Lower lobe of right lung (tissue), 2 donors: Measurements from ENCODE around the gene DOCK4. TPM values are rescaled to one million over a fixed set of nuclear protein-coding genes. Genes with fewer than 3 reads are reported as not detected.

Experiments used
- ATAC-seq, 2 donors: fragments of 200-7000 bp; cut with Tn5 transposase; one replicate each; pipeline ENCODE4 v1.9.1; 2020 to 2022; ENCODE audit warnings: mild to moderate bottlenecking in 2 of 2, moderate library complexity in 2 of 2
- DNase-seq: peaks from one replicate; pipeline ENCODE4 v3.0.0-alpha.2; 2020
- H3K27ac ChIP-seq: fragments of 200-600 bp; one replicate; pipeline ENCODE4 v1.8.0; 2022
- H3K27me3 ChIP-seq: fragments of 200-600 bp; one replicate; pipeline ENCODE4 v1.8.0; 2022; ENCODE audit warnings: low read depth
- H3K36me3 ChIP-seq: fragments of 200-600 bp; one replicate; pipeline ENCODE4 v1.8.0; 2022; ENCODE audit warnings: mild to moderate bottlenecking
- H3K4me1 ChIP-seq: fragments of 200-600 bp; one replicate; pipeline ENCODE4 v1.8.0; 2022
- H3K4me3 ChIP-seq: fragments of 200-600 bp; one replicate; pipeline ENCODE4 v1.8.0; 2022; ENCODE audit warnings: mild to moderate bottlenecking
- H3K9me3 ChIP-seq: fragments of 200-600 bp; one replicate; pipeline ENCODE4 v1.8.0; 2022
- intact Hi-C: fragments of 100-400 bp; cut with DNase I; formaldehyde crosslinking; loops from one replicate; pipeline ENCODE4 v1.11.0; 2022
- total RNA-seq: library from RNA; stranded (reverse); fragmentation: NEBNext Ultra II Directional; extraction: Animal tissue kit (Norgen Biotek cat#: 25700); gene quantifications from one replicate; pipeline ENCODE4 v1.2.1, GENCODE V29; 2021
- TF ChIP-seq, protein P1 (sequence below): fragments of 200-600 bp; IDR thresholded peaks from one replicate; pipeline ENCODE4 v1.8.0; 2022; ENCODE audit warnings: antibody characterized with exemption, mild to moderate bottlenecking
- donor health status: DM: no; HTN: yes; CAD: no; lungs with severe emphysema.

Gene DOCK4
- total RNA-seq, 1 donor from 2014 or later = 78.5 TPM

DNA sequence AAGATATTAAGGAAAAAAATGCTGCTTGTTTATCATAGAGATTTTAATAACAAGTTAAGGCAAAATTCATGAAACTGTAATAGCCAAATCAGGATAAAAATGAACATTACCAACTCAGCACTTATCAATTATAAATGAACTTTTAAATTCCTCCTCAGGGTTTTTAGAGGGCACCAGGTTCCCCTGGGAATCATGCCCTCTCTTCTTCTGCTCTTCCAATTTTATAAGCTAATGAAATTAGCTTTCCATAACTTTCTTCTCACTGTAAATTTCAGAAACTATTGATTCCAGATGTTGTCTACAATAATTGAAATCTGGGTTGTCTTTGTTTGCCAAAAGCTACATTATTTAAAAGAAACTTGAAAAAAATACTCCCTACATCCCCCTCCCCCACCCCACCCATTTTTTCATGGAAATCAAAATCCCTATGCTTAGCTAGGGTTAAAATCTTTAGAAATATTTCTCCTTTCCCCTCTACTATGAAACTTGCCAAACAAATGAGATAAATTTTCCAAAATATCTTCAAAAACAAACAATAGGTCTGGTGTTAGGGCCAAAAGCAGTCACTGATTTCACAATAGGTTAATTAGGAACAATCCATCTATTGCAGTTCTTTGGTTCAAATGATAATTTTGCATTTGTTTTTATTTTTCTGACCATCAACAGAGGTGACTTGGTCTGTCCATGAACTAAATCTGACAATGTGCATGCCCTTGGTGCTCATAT is 187.7 kb downstream of the DOCK4 start:
- Histone ChIP-seq H3K27me3 (no peaks in the 10 kb centered on the region), H3K4me3 (no peak overlapping the region), H3K9me3 (no peaks in the 10 kb centered on the region), H3K27ac (no peak overlapping the region), H3K36me3 (no peaks in the 10 kb centered on the region), H3K4me1 (peaks cover 45% of the 10 kb centered on the region)
- intact Hi-C loops = no loop called here
- DNase-seq (no peak), ATAC-seq (no peak)
- TF ChIP-seq, protein P1, sequence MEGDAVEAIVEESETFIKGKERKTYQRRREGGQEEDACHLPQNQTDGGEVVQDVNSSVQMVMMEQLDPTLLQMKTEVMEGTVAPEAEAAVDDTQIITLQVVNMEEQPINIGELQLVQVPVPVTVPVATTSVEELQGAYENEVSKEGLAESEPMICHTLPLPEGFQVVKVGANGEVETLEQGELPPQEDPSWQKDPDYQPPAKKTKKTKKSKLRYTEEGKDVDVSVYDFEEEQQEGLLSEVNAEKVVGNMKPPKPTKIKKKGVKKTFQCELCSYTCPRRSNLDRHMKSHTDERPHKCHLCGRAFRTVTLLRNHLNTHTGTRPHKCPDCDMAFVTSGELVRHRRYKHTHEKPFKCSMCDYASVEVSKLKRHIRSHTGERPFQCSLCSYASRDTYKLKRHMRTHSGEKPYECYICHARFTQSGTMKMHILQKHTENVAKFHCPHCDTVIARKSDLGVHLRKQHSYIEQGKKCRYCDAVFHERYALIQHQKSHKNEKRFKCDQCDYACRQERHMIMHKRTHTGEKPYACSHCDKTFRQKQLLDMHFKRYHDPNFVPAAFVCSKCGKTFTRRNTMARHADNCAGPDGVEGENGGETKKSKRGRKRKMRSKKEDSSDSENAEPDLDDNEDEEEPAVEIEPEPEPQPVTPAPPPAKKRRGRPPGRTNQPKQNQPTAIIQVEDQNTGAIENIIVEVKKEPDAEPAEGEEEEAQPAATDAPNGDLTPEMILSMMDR = no peak

GRCh38 chr7:112015146-112015545 is 191.1 kb downstream of the DOCK4 start:
- ATAC-seq (no peak), DNase-seq (no peak)
- H3K36me3 ChIP-seq = no peaks in the 10 kb centered on the region
- H3K4me3 ChIP-seq = no peak overlapping the region
- no peaks in the 10 kb centered on the region for H3K9me3 ChIP-seq
- H3K27me3 ChIP-seq = no peaks in the 10 kb centered on the region
- intact Hi-C loops = no loop called here
- peaks cover 44% of the 10 kb centered on the region for H3K4me1 ChIP-seq
- no peak overlapping the region for H3K27ac ChIP-seq
- TF ChIP-seq, protein P1 = no peak

- Histone ChIP-seq H3K4me1 (peaks cover 39% of the 10 kb centered on the region), H3K4me3 (no peak overlapping the region), H3K27me3 (no peaks in the 10 kb centered on the region), H3K9me3 (no peaks in the 10 kb centered on the region), H3K27ac (no peak overlapping the region), H3K36me3 (no peaks in the 10 kb centered on the region)
- intact Hi-C loops = no loop called here
- TF ChIP-seq, protein P1 = no peak
- no peak for DNase-seq
- no peak for ATAC-seq
Measured at GRCh38 chr7:112014347-112014746, 191.9 kb downstream of the DOCK4 start.

- no peak for ATAC-seq
- TF ChIP-seq, protein P1 = no peak
Measured at GRCh38 chr7:112013274-112013673, 192.9 kb downstream of the DOCK4 start.

GRCh38 chr7:112012242-112012641 is 194.0 kb downstream of the DOCK4 start:
- Histone ChIP-seq H3K9me3 (no peaks in the 10 kb centered on the region), H3K27ac (no peak overlapping the region), H3K4me3 (no peak overlapping the region), H3K36me3 (no peaks in the 10 kb centered on the region), H3K27me3 (no peaks in the 10 kb centered on the region), H3K4me1 (peaks cover 36% of the 10 kb centered on the region)
- no peak for DNase-seq
- ATAC-seq = no peak
- intact Hi-C loops = no loop called here
- TF ChIP-seq, protein P1 = no peak

More at GRCh38 chr7:112013274-112013673, 192.9 kb downstream of the DOCK4 start:
- intact Hi-C loops = no loop called here
- no peaks in the 10 kb centered on the region for H3K27me3 ChIP-seq
- no peaks in the 10 kb centered on the region for H3K36me3 ChIP-seq
- no peaks in the 10 kb centered on the region for H3K9me3 ChIP-seq
- no peak overlapping the region for H3K4me3 ChIP-seq
- H3K4me1 ChIP-seq = peaks cover 36% of the 10 kb centered on the region
- no peak for DNase-seq
- H3K27ac ChIP-seq = no peak overlapping the region
